HFFc6 (cell line): ENCODE data around the gene SNAPC3. TPM values are rescaled to one million over a fixed set of nuclear protein-coding genes. Genes with fewer than 3 reads are reported as not detected.
A peak's percentile ranks its signal among the peaks of the same experiment; 100 is the strongest.
"Not testable (repeated sequence)": the region's sequence is repeated elsewhere in the genome, so short reads cannot be mapped to it uniquely, and the experiment has no call there.

Experiments
- DNase-seq: peaks from one replicate; pipeline ENCODE4 v3.0.0-alpha.2; 2018
- H3K27ac Mint-ChIP-seq: 2 replicates; pipeline ENCODE4 v1.8.0; 2020; ENCODE audit warnings: mild to moderate bottlenecking, mixed read lengths
- H3K27me3 Mint-ChIP-seq: 2 replicates; pipeline ENCODE4 v1.8.0; 2021; ENCODE audit warnings: mild to moderate bottlenecking, moderate library complexity, mixed read lengths; ENCODE audit not compliant: insufficient read depth
- H3K36me3 Mint-ChIP-seq: 2 replicates; pipeline ENCODE4 v1.8.0; 2021; ENCODE audit warnings: low read depth, mixed read lengths
- H3K4me1 Mint-ChIP-seq: 2 replicates; pipeline ENCODE4 v1.8.0; 2020; ENCODE audit warnings: low read depth, mixed read lengths
- H3K4me3 Mint-ChIP-seq: 2 replicates; pipeline ENCODE4 v1.8.0; 2020; ENCODE audit warnings: mild to moderate bottlenecking, moderate library complexity, mixed read lengths
- H3K9me3 Mint-ChIP-seq: 2 replicates; pipeline ENCODE4 v1.8.0; 2020; ENCODE audit warnings: mild to moderate bottlenecking, mixed read lengths
- CTCF ChIP-seq: fragments of 200-600 bp; sonication (generic); IDR thresholded peaks from 2 replicates; pipeline ENCODE4 v1.5.0; 2021; ENCODE audit warnings: antibody characterized with exemption, mild to moderate bottlenecking
- total RNA-seq, 6 experiments: library from RNA; stranded (reverse); fragmentation: NEBNext Ultra II Directional; extraction: Animal tissue kit (Norgen Biotek cat#: 25700); gene quantifications; 2 replicates in 1 of 6; 3 replicates in 5 of 6; pipeline ENCODE4 v1.2.3, GENCODE V29; 2021

SNAPC3 gene
- total RNA-seq, 6 experiments from 2014 or later: 35.9 to 41.5 (median 40.8) TPM

- peak overlapping the region; percentile 94 for H3K4me3 Mint-ChIP-seq
- peak; percentile 14 for DNase-seq
- peak overlapping the region; percentile 93 for H3K27ac Mint-ChIP-seq
- H3K9me3 Mint-ChIP-seq: no peaks in the 10 kb centered on the region
- no peaks in the 10 kb centered on the region; the same call in none of the 2 replicates for H3K27me3 Mint-ChIP-seq
- H3K4me1 Mint-ChIP-seq: peaks cover 41% of the 10 kb centered on the region
- H3K36me3 Mint-ChIP-seq: peaks cover 29% of the 10 kb centered on the region
- TF ChIP-seq CTCF: peak; percentile 63
Measured at GRCh38 chr9:15423231-15423985, 732 bp downstream of the SNAPC3 start.

GRCh38 chr9:15426019-15426418 lies 3.3 kb downstream of the SNAPC3 start:
- no peaks in the 10 kb centered on the region for H3K9me3 Mint-ChIP-seq
- no peaks in the 10 kb centered on the region for H3K27me3 Mint-ChIP-seq
- H3K27ac Mint-ChIP-seq: peak overlapping the region; percentile 26; the same call in 1 of the 2 replicates
- H3K4me1 Mint-ChIP-seq: peaks cover 49% of the 10 kb centered on the region
- no peak overlapping the region; the same call in 1 of the 2 replicates for H3K4me3 Mint-ChIP-seq
- no peak for DNase-seq
- peaks cover 35% of the 10 kb centered on the region for H3K36me3 Mint-ChIP-seq
- no peak for TF ChIP-seq CTCF

GRCh38 chr9:15427702-15428101 lies 5.0 kb downstream of the SNAPC3 start:
- peaks cover 40% of the 10 kb centered on the region for H3K4me1 Mint-ChIP-seq
- H3K27ac Mint-ChIP-seq: not testable (repeated sequence)

GRCh38 chr9:15430920-15431844 lies 8.5 kb downstream of the SNAPC3 start:
- Mint-ChIP-seq H3K27me3 (no peaks in the 10 kb centered on the region), H3K36me3 (peaks cover 35% of the 10 kb centered on the region), H3K4me3 (no peak overlapping the region), H3K9me3 (no peaks in the 10 kb centered on the region), H3K27ac (no peak overlapping the region), H3K4me1 (peaks cover 22% of the 10 kb centered on the region)
- no peak for TF ChIP-seq CTCF
- no peak for DNase-seq

More at GRCh38 chr9:15427702-15428101, 5.0 kb downstream of the SNAPC3 start:
- not testable (repeated sequence) for H3K27me3 Mint-ChIP-seq, H3K9me3 Mint-ChIP-seq, DNase-seq, H3K4me3 Mint-ChIP-seq
- peaks cover 35% of the 10 kb centered on the region for H3K36me3 Mint-ChIP-seq

GRCh38 chr9:15433191-15433590 lies 10.5 kb downstream of the SNAPC3 start:
- no peak for TF ChIP-seq CTCF
- Mint-ChIP-seq H3K27ac (no peak overlapping the region), H3K27me3 (no peaks in the 10 kb centered on the region), H3K4me3 (no peak overlapping the region), H3K36me3 (peaks cover 33% of the 10 kb centered on the region), H3K9me3 (no peaks in the 10 kb centered on the region), H3K4me1 (peaks cover 17% of the 10 kb centered on the region; the same call in 1 of the 2 replicates)
- no peak for DNase-seq
